ENCODE data around the gene RPS4Y1. TPM values are rescaled to one million over a fixed set of nuclear protein-coding genes. Genes with fewer than 3 reads are reported as not detected.
"Not testable (repeated sequence)": the region's sequence is repeated elsewhere in the genome, so short reads cannot be mapped to it uniquely, and the experiment has no call there.

The RPS4Y1 gene
- total and polyA plus RNA-seq, 7 donors = 197 to 320 TPM; not detected in 5

- no peak for DNase-seq
- no peak for TF ChIP-seq CTCF (IDR thresholded peaks at IDR 0.05)
- ATAC-seq = no peak
These were observed 26.1 kb downstream of the RPS4Y1 start for GRCh38 chrY:2867469-2867868.

GRCh38 chrY:2868035-2868607 lies 26.7 kb downstream of the RPS4Y1 start:
- Histone ChIP-seq H3K36me3 (ENCODE audit: insufficient read depth in 1 of 2, low read depth in 1 of 2) (no peaks in the 10 kb centered on the region), H3K4me3 (no peak overlapping the region), H3K27ac (no peak overlapping the region), H3K9me3 (no peaks in the 10 kb centered on the region), H3K27me3 (ENCODE audit: insufficient read depth in 3 of 3, low read length in 2 of 3) (no peaks in the 10 kb centered on the region), H3K4me1 (no peaks in the 10 kb centered on the region)
- ATAC-seq = no peak
- no peak for TF ChIP-seq CTCF (IDR thresholded peaks at IDR 0.05)
- 85 to 94% methylated on average over 7 to 8 of the region's 8 CpGs; no CpG with 5 or more reads in 1 of the 3 donors for WGBS, 3 donors
- intact Hi-C loops (cut with DNase I) = no loop called here
- no peak for DNase-seq

More at GRCh38 chrY:2867469-2867868, 26.1 kb downstream of the RPS4Y1 start:
- Histone ChIP-seq H3K4me1 (no peaks in the 10 kb centered on the region), H3K9me3 (no peaks in the 10 kb centered on the region), H3K27ac (no peak overlapping the region), H3K4me3 (no peak overlapping the region), H3K27me3 (ENCODE audit: insufficient read depth in 3 of 3, low read length in 2 of 3) (no peaks in the 10 kb centered on the region), H3K36me3 (ENCODE audit: insufficient read depth in 1 of 2, low read depth in 1 of 2) (no peaks in the 10 kb centered on the region)
- 52 to 54% methylated on average over 8 of the region's 8 CpGs; no CpG with 5 or more reads in 1 of the 3 donors for WGBS, 3 donors
- intact Hi-C loops (cut with DNase I) = no loop called here

DNA sequence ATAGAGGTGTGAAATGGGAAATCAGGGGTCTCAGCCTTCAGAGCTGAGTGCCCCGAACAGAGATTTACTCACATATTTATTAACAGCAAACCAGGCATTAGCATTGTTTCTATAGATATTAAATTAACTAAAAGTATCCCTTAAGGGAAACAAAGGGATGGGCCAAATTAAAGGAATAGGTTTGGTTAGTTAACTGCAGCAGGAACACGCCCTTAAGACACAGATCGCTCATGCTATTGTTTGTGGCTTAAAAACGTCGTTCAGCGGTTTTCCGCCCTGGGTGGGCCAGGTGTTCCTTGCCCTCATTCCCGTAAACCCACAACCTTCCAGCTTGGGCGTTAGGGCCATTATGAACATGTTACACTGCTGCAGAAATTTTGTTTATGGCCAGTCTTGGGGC lies 30.8 kb downstream of the RPS4Y1 start:
- DNase-seq; H3K9me3 ChIP-seq; H3K4me3 ChIP-seq; intact Hi-C loops (cut with DNase I); H3K36me3 ChIP-seq (ENCODE audit: insufficient read depth in 1 of 2, low read depth in 1 of 2); ATAC-seq; H3K27ac ChIP-seq; H3K4me1 ChIP-seq; H3K27me3 ChIP-seq (ENCODE audit: insufficient read depth in 3 of 3, low read length in 2 of 3): not testable (repeated sequence)
- 91 to 95% methylated on average over 9 of the region's 9 CpGs; no CpG with 5 or more reads in 1 of the 3 donors for WGBS, 3 donors

DNA sequence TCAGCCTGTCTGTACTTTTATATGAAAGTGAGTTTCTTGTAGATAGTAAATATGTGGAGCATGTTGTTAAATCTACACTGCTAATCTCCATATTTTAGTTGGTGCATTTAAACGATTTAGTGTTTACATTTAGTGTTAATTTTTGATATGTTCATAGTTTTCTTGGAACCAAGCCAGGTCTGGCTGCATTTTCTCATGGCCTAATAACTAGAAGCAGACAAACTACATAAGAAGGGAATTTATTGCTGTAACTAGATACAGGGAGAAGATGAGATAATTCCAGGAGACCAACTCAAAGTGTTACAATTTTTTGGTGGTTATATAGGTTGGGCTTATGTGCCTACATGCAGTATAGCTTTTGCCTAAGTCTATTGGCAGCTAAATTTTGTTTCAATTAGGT lies 32.8 kb downstream of the RPS4Y1 start:
- WGBS, 3 donors = 22 to 35% methylated on average over 1 of the region's 1 CpG; no CpG with 5 or more reads in 1 of the 3 donors
- Histone ChIP-seq H3K9me3 (no peaks in the 10 kb centered on the region), H3K4me1 (no peaks in the 10 kb centered on the region), H3K27me3 (ENCODE audit: insufficient read depth in 3 of 3, low read length in 2 of 3) (no peaks in the 10 kb centered on the region), H3K36me3 (ENCODE audit: insufficient read depth in 1 of 2, low read depth in 1 of 2) (no peaks in the 10 kb centered on the region), H3K4me3 (no peak overlapping the region), H3K27ac (no peak overlapping the region)
- TF ChIP-seq CTCF (IDR thresholded peaks at IDR 0.05) = no peak
- intact Hi-C loops (cut with DNase I) = no loop called here
- ATAC-seq (no peak), DNase-seq (no peak)

DNA sequence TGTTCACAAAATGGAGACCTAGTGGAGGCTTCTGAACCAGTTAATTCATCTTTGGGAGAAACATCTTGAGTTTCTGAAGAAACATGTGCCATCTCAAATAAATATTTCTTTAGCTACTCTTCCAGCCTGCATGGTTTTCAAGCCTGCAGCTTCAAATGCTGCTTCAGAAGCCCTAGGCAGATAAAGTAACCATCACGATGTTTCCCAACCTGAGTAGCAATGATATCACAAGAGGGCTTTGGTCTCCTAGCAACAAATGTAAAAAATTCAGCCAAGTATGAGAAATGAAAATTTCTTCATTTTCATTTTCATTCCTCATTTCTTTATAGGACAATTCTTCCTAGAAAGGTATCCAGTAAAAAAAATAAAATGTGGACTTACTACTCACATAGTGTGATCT lies 42.2 kb downstream of the RPS4Y1 start:
- DNase-seq (no peak), ATAC-seq (no peak)
- no peaks in the 10 kb centered on the region for H3K9me3 ChIP-seq
- no peak overlapping the region for H3K27ac ChIP-seq
- TF ChIP-seq CTCF (IDR thresholded peaks at IDR 0.05) = no peak
- intact Hi-C loops (cut with DNase I) = no loop called here
- H3K4me3 ChIP-seq = no peak overlapping the region
- H3K27me3 ChIP-seq (ENCODE audit: insufficient read depth in 3 of 3, low read length in 2 of 3) = no peaks in the 10 kb centered on the region
- H3K36me3 ChIP-seq (ENCODE audit: insufficient read depth in 1 of 2, low read depth in 1 of 2) = no peaks in the 10 kb centered on the region
- WGBS, 3 donors = 73 to 90% methylated on average over 1 of the region's 1 CpG; no CpG with 5 or more reads in 1 of the 3 donors
- H3K4me1 ChIP-seq = no peaks in the 10 kb centered on the region

All from psoas muscle (tissue), 8 donors.